ENCODE results near the gene MATN3. TPM values are rescaled to one million over a fixed set of nuclear protein-coding genes. Genes with fewer than 3 reads are reported as not detected.

The MATN3 gene
- total RNA-seq, 1 experiment from 2014 or later = 13.5 TPM

- Histone ChIP-seq H3K79me1 (ENCODE audit: insufficient read depth, low read depth, low read length, poor library complexity, severe bottlenecking) (no peaks in the 10 kb centered on the region), H2BK5ac (ENCODE audit: insufficient read length, low read length) (no peak overlapping the region), H3K4me2 (ENCODE audit: insufficient read depth, insufficient read length, low read length) (peak overlapping the region; percentile 75), H4K91ac (ENCODE audit: insufficient read length, low read depth, low read length) (no peak overlapping the region), H3K27ac (ENCODE audit: insufficient read length, low read depth, low read length) (no peak overlapping the region), H3K23ac (ENCODE audit: insufficient read length, low read depth, low read length) (no peak overlapping the region), H3K79me2 (ENCODE audit: insufficient read depth, low read length) (peaks cover 10% of the 10 kb centered on the region; the same call in 1 of the 2 replicates), H3K4me1 (ENCODE audit: insufficient read depth, low read length) (peaks cover 4% of the 10 kb centered on the region; the same call in 1 of the 2 replicates), H3K56ac (ENCODE audit: insufficient read length, low read depth, low read length) (no peak overlapping the region), H4K8ac (replicated peaks; ENCODE audit: insufficient read length, low read depth, low read length) (no peak overlapping the region), H3K27me3 (ENCODE audit: insufficient read depth, low read length) (no peaks in the 10 kb centered on the region), H4K20me1 (ENCODE audit: control insufficient read depth, insufficient read depth, insufficient read length) (no peaks in the 10 kb centered on the region), H3K9ac (ENCODE audit: extremely low read depth, insufficient read length, low read length) (peak overlapping the region; percentile 79), H2AFZ (ENCODE audit: low read length) (peak overlapping the region; percentile 67), H3K14ac (ENCODE audit: insufficient read depth, low read length) (peak overlapping the region; percentile 85; the same call in 1 of the 2 replicates), H3T11ph (ENCODE audit: low read length) (peak overlapping the region; percentile 53), H2BK120ac (ENCODE audit: low read depth, low read length, poor library complexity, severe bottlenecking) (no peak overlapping the region), H3K4ac (ENCODE audit: low read depth, low read length) (no peak overlapping the region; the same call in 1 of the 2 replicates), H3K18ac (ENCODE audit: insufficient read length, low read depth, low read length) (peak overlapping the region; percentile 80), H4K5ac (ENCODE audit: insufficient read length, low read depth, low read length) (no peak overlapping the region), H2BK15ac (ENCODE audit: low read depth, low read length) (no peak overlapping the region), H3K23me2 (ENCODE audit: insufficient read length, low read depth, low read length, poor library complexity, severe bottlenecking) (peaks cover 6% of the 10 kb centered on the region), H2AK5ac (ENCODE audit: insufficient read length, low read length) (no peak overlapping the region), H2BK12ac (ENCODE audit: insufficient read length, low read depth, low read length) (no peak overlapping the region), H3K9me3 (ENCODE audit: control insufficient read depth, low read depth, low read length) (no peaks in the 10 kb centered on the region), H2BK20ac (ENCODE audit: low read depth, low read length, poor library complexity, severe bottlenecking) (no peak overlapping the region)
- peaks cover 17 to 22% (median 21%) of the 10 kb centered on the region in 3 experiments for H3K36me3 Mint-ChIP-seq (ENCODE audit: insufficient read depth in 1 of 3, low read depth in 3 of 3)
- H3K4me1 Mint-ChIP-seq = peaks cover 23 to 26% of the 10 kb centered on the region in 2 experiments
- H3K9me3 Mint-ChIP-seq = no peaks in the 10 kb centered on the region
- TF ChIP-seq CTCF (conservative IDR thresholded peaks at IDR 0.05) = no peak
- H3K4me3 Mint-ChIP-seq = peak overlapping the region; percentile 93 to 96
- H3K27me3 Mint-ChIP-seq (ENCODE audit: low read depth) = no peaks in the 10 kb centered on the region
- H3K27ac Mint-ChIP-seq = peak overlapping the region; percentile 70 to 95 (median 93); a peak in 5 of 7 replicates
- no CpG with 5 or more reads among the region's 8 CpGs for WGBS (ENCODE audit: extremely low coverage, insufficient read length, low lambda C conversion rate)
- no peak for DNase-seq
Measured at GRCh38 chr2:19989342-19989666, 23.2 kb downstream of the MATN3 start.

All from H9 (cell line).